ENCODE results near the gene CRYAB.

DNA sequence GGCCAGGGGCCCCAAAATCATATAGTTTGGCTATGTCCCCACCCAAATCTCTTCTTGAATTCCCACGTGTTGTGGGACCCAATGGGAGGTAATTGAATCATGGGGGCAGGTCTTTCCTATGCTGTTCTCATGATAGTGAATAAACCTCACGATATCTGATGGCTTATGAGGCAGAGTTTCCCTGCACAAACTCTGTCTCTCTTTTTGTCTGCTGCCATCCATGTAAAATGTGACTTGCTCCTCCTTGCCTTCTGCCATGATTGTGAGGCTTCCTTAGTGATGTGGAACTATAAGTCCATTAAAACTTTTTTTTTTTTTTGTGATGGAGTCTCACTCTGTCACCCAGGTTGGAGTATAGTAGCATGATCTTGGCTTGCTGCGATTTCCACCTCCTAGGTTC is 40.0 kb upstream of the CRYAB start:
- TF ChIP-seq CTCF (IDR thresholded peaks at IDR 0.05) (no peak), EZH2 (IDR thresholded peaks at IDR 0.05; ENCODE audit: borderline replicate concordance, insufficient read depth, low read depth, low read length, poor library complexity, severe bottlenecking) (no peak)
